Measurements from ENCODE around the gene NAA20.

GRCh38 chr20:20020908-20021307 lies 3.7 kb downstream of the NAA20 start:
- no peak for TF ChIP-seq CTCF (IDR thresholded peaks at IDR 0.05)
- TF ChIP-seq EZH2 (IDR thresholded peaks at IDR 0.05; ENCODE audit: borderline replicate concordance, insufficient read depth, low read depth, low read length, poor library complexity, severe bottlenecking), result no peak
